ENCODE data around the gene SARS2. TPM values are rescaled to one million over a fixed set of nuclear protein-coding genes. Genes with fewer than 3 reads are reported as not detected.

Gene SARS2
- total and polyA plus RNA-seq, 4 donors = 5.9 to 72.4 (median 11.7) TPM

DNA sequence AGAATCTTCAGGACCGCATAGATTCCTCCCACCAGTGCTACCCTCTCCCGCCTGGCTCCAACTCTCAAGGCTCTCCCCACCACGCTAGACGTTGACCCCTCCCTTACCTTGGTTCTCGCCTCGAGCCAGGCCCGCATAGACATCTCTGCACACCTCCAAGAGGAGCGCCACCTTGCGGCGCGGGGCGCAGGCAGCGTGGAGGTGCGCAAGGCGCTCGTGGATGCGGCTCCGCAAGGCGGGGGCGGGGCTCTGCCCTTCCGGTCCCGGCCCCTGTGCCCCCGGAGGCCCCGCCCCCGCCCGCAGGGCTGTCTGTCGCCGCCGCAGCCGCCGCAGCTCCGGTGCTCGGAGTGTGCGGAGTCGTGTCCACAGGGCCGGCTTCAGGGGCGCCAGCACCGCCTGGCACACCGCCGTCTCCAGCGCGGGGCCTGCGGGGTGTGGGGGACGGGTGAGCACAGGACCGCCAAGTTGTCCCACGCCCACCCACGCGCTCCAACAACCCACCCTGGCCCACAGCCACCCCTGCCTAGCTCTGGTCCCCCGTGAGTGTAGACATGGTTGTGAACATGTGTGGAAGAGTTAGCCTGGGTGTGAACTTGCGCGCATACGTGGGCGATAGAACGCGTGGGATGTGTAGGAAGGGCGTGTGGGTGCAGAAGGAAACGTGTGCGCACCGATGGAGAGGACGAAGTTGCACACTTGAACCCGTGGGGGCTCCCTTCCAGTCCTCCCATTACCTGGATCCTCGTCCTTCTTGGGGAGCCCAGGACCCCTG lies 60.5 kb downstream of the SARS2 start:
- H3K36me3 ChIP-seq (ENCODE audit: control insufficient read depth in 1 of 2, insufficient read depth in 2 of 2, low read length in 1 of 2) = no peaks in the 10 kb centered on the region
- no peaks in the 10 kb centered on the region for H3K9me3 ChIP-seq (ENCODE audit: control insufficient read depth, low read length)
- peak; percentile 91 for ATAC-seq (ENCODE audit: low FRiP score)
- no peak overlapping the region for H3K27ac ChIP-seq (ENCODE audit: low read depth in 1 of 2, low read length in 2 of 2)
- peak overlapping the region in 1 of 2 donors; percentile 12 for H3K4me3 ChIP-seq (ENCODE audit: low read length in 2 of 2)
- intact Hi-C loops (cut with DNase I) = loop anchor here (10.0 kb wide), 3 partner anchors 105 to 355 kb away; no protein-coding TSS in a partner anchor
- 18 to 19% methylated on average over 56 to 62 of the region's 62 CpGs for WGBS, 2 donors
- DNase-seq = peak; percentile 90 to 94
- H3K4me1 ChIP-seq (ENCODE audit: control insufficient read depth in 1 of 2, insufficient read depth in 2 of 2, low read length in 2 of 2) = no peaks in the 10 kb centered on the region
- H3K27me3 ChIP-seq (ENCODE audit: control insufficient read depth in 1 of 2, insufficient read depth in 2 of 2, low read length in 1 of 2) = no peaks in the 10 kb centered on the region

DNA sequence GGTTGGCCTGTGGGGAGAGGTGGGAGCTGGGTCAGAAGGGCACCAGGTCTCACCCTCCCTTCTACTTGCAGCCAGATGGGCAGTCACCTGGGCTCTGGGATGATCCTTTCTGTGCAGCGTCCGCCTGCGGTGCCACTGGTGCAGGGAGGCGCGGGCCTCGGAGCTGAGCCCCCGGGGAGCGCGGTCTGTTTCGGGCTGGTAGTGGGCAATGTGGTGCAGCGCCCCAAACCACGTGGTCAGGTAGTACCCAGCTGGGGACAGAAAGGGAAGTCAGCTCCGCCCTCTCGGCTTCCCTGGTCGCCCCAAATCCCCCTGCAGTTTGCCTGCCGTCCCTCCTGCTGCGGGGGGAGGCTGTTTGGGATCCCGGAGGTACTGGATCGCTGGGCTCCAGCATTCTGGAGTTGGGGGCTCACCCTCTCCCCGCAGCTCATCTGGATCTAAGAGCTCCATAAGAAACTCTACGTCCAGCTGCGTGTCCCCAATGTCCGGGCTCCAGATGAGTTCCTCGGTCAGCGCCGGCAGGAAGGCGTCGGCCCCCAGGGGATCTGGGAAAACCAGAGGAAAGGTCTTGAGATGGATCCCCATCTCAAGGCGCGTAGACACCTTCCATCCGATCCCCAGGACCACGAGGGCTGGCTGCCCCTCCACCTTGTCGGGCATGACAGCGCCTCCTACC lies 61.3 kb downstream of the SARS2 start:
- no peak for DNase-seq
- Histone ChIP-seq H3K4me1 (ENCODE audit: control insufficient read depth in 1 of 2, insufficient read depth in 2 of 2, low read length in 2 of 2) (no peaks in the 10 kb centered on the region), H3K27me3 (ENCODE audit: control insufficient read depth in 1 of 2, insufficient read depth in 2 of 2, low read length in 1 of 2) (no peaks in the 10 kb centered on the region), H3K4me3 (ENCODE audit: low read length in 2 of 2) (peak overlapping the region in 1 of 2 donors; percentile 12), H3K9me3 (ENCODE audit: control insufficient read depth, low read length) (no peaks in the 10 kb centered on the region), H3K27ac (ENCODE audit: low read depth in 1 of 2, low read length in 2 of 2) (no peak overlapping the region), H3K36me3 (ENCODE audit: control insufficient read depth in 1 of 2, insufficient read depth in 2 of 2, low read length in 1 of 2) (no peaks in the 10 kb centered on the region)
- ATAC-seq (ENCODE audit: low FRiP score) = peak; percentile 54
- WGBS, 2 donors = 4 to 6% methylated on average over 34 of the region's 34 CpGs
- intact Hi-C loops (cut with DNase I) = no loop called here

DNA sequence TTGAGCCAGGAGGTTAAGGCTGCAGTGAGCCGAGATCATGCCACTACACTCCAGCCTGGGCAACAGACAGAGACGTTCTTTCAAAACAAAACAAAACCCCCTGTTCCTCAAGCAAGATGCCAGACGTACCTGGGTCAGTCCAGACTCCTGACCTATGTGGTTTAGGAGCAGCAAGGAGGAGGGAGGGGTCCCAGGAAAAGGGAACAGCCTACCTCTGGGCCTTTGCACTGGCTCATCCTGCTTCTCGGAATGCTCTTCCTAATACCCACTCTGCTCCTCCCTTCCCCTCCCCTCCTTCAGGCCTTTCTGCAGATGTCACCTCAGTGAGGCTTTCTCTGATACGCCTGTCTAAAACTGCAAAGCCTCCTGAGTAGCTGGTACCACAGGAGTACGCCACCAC lies 62.0 kb downstream of the SARS2 start:
- no peaks in the 10 kb centered on the region for H3K27me3 ChIP-seq (ENCODE audit: control insufficient read depth in 1 of 2, insufficient read depth in 2 of 2, low read length in 1 of 2)
- H3K4me3 ChIP-seq (ENCODE audit: low read length in 2 of 2) = no peak overlapping the region
- H3K4me1 ChIP-seq (ENCODE audit: control insufficient read depth in 1 of 2, insufficient read depth in 2 of 2, low read length in 2 of 2) = no peaks in the 10 kb centered on the region
- no peaks in the 10 kb centered on the region for H3K36me3 ChIP-seq (ENCODE audit: control insufficient read depth in 1 of 2, insufficient read depth in 2 of 2, low read length in 1 of 2)
- intact Hi-C loops (cut with DNase I) = no loop called here
- ATAC-seq (ENCODE audit: low FRiP score) = no peak
- no peak for DNase-seq
- no peak overlapping the region for H3K27ac ChIP-seq (ENCODE audit: low read depth in 1 of 2, low read length in 2 of 2)
- H3K9me3 ChIP-seq (ENCODE audit: control insufficient read depth, low read length) = no peaks in the 10 kb centered on the region
- 89 to 91% methylated on average over 6 of the region's 6 CpGs for WGBS, 2 donors

GRCh38 chr19:38867171-38867780 lies 63.3 kb downstream of the SARS2 start:
- intact Hi-C loops (cut with DNase I) = no loop called here
- 89 to 93% methylated on average over 10 of the region's 10 CpGs for WGBS, 2 donors

More at GRCh38 chr19:38867171-38867780, 63.3 kb downstream of the SARS2 start:
- DNase-seq (no peak), ATAC-seq (ENCODE audit: low FRiP score) (no peak)
- no peaks in the 10 kb centered on the region for H3K27me3 ChIP-seq (ENCODE audit: control insufficient read depth in 1 of 2, insufficient read depth in 2 of 2, low read length in 1 of 2)
- no peaks in the 10 kb centered on the region for H3K36me3 ChIP-seq (ENCODE audit: control insufficient read depth in 1 of 2, insufficient read depth in 2 of 2, low read length in 1 of 2)
- no peak overlapping the region for H3K27ac ChIP-seq (ENCODE audit: low read depth in 1 of 2, low read length in 2 of 2)
- H3K4me3 ChIP-seq (ENCODE audit: low read length in 2 of 2) = no peak overlapping the region
- H3K4me1 ChIP-seq (ENCODE audit: control insufficient read depth in 1 of 2, insufficient read depth in 2 of 2, low read length in 2 of 2) = no peaks in the 10 kb centered on the region
- H3K9me3 ChIP-seq (ENCODE audit: control insufficient read depth, low read length) = no peaks in the 10 kb centered on the region

Other genes starting within 250 kb of the SARS2 start
- gene CAPN12, start 186.3 kb downstream of the SARS2 start, total RNA-seq = 1 to 10 TPM; 1.9 to 2.8 TPM
- gene CAPN12, start 186.3 kb downstream of the SARS2 start, polyA plus RNA-seq = 1 to 10 TPM; 1.0 to 4.5 TPM
- not detected for gene LGALS7, start 157.2 kb downstream of the SARS2 start, total RNA-seq
- gene LGALS7, start 157.2 kb downstream of the SARS2 start, polyA plus RNA-seq = not detected
- not detected for gene LGALS7B, start 141.6 kb downstream of the SARS2 start, total RNA-seq
- gene LGALS7B, start 141.6 kb downstream of the SARS2 start, polyA plus RNA-seq = not detected
- gene LGALS4, start 117.8 kb downstream of the SARS2 start, total RNA-seq = 1 to 10 TPM in 1 of 2 donors, under 1 TPM in 1; 0.51 to 2.9 TPM
- 100 to 1,000 TPM in 1 of 2 donors, 1 to 10 TPM in 1; 9.1 to 544 TPM for gene LGALS4, start 117.8 kb downstream of the SARS2 start, polyA plus RNA-seq
- 10 to 100 TPM; 92.2 to 95.1 TPM for gene ECH1, start 99.0 kb downstream of the SARS2 start, total RNA-seq
- 100 to 1,000 TPM; 139 to 190 TPM for gene ECH1, start 99.0 kb downstream of the SARS2 start, polyA plus RNA-seq
- 100 to 1,000 TPM; 220 TPM for gene HNRNPL, start 80.8 kb downstream of the SARS2 start, total RNA-seq
- 100 to 1,000 TPM in 1 of 2 donors, 10 to 100 TPM in 1; 83.3 to 150 TPM for gene HNRNPL, start 80.8 kb downstream of the SARS2 start, polyA plus RNA-seq
- 1 to 10 TPM; 3.3 to 5.7 TPM for gene RINL, start 52.5 kb downstream of the SARS2 start, total RNA-seq
- gene RINL, start 52.5 kb downstream of the SARS2 start, polyA plus RNA-seq = 1 to 10 TPM; 1.8 to 5.4 TPM
- gene SIRT2, start 31.1 kb downstream of the SARS2 start, total RNA-seq = 10 to 100 TPM; 34.6 to 42.4 TPM
- gene SIRT2, start 31.1 kb downstream of the SARS2 start, polyA plus RNA-seq = 10 to 100 TPM; 34.8 to 51.2 TPM
- gene NFKBIB, start 30.8 kb downstream of the SARS2 start, total RNA-seq = 10 to 100 TPM; 16.0 to 24.5 TPM
- 10 to 100 TPM; 23.4 to 30.1 TPM for gene NFKBIB, start 30.8 kb downstream of the SARS2 start, polyA plus RNA-seq
- not detected for gene CCER2, start 18.6 kb downstream of the SARS2 start, total RNA-seq
- gene CCER2, start 18.6 kb downstream of the SARS2 start, polyA plus RNA-seq = 1 to 10 TPM in 1 of 2 donors, not detected in 1; 1.2 TPM
- gene MRPS12, start 181 bp upstream of the SARS2 start, total RNA-seq = 10 to 100 TPM; 14.3 to 15.8 TPM
- gene MRPS12, start 181 bp upstream of the SARS2 start, polyA plus RNA-seq = 10 to 100 TPM; 24.9 to 33.3 TPM
- gene FBXO17, start 45.0 kb upstream of the SARS2 start, total RNA-seq = 10 to 100 TPM; 23.6 to 33.0 TPM
- gene FBXO17, start 45.0 kb upstream of the SARS2 start, polyA plus RNA-seq = 10 to 100 TPM in 1 of 2 donors, 1 to 10 TPM in 1; 8.3 to 26.0 TPM
- gene FBXO27, start 101.8 kb upstream of the SARS2 start, total RNA-seq = 1 to 10 TPM; 5.0 to 8.6 TPM
- 1 to 10 TPM in 1 of 2 donors, under 1 TPM in 1; 0.25 to 2.8 TPM for gene FBXO27, start 101.8 kb upstream of the SARS2 start, polyA plus RNA-seq
- gene ACP7, start 153.6 kb upstream of the SARS2 start, total RNA-seq = not detected
- not detected for gene ACP7, start 153.6 kb upstream of the SARS2 start, polyA plus RNA-seq
- gene PAK4, start 195.0 kb upstream of the SARS2 start, total RNA-seq = 10 to 100 TPM; 15.9 to 22.2 TPM
- 10 to 100 TPM in 1 of 2 donors, 1 to 10 TPM in 1; 8.0 to 12.5 TPM for gene PAK4, start 195.0 kb upstream of the SARS2 start, polyA plus RNA-seq